GM12872 (cell line): Measurements from ENCODE around the gene FHIT.

Experiments
- CTCF ChIP-seq: IDR thresholded peaks from 3 replicates; pipeline ENCODE4 v1.5.1; 2011; ENCODE audit warnings: low read depth, mild to moderate bottlenecking, low read length, moderate library complexity; ENCODE audit not compliant: insufficient read depth

FHIT gene

GRCh38 chr3:60983906-60984305, 267.3 kb downstream of the FHIT start:
- no peak for TF ChIP-seq CTCF

GRCh38 chr3:60980342-60980692, 270.9 kb downstream of the FHIT start:
- TF ChIP-seq CTCF, result no peak

- TF ChIP-seq CTCF, result no peak
Observed at GRCh38 chr3:60979461-60980341, 271.6 kb downstream of the FHIT start.

- TF ChIP-seq CTCF, result no peak
Observed at GRCh38 chr3:60973321-60973720, 277.9 kb downstream of the FHIT start.

GRCh38 chr3:60972599-60972998, 278.7 kb downstream of the FHIT start:
- TF ChIP-seq CTCF, result no peak

- no peak for TF ChIP-seq CTCF
Observed at GRCh38 chr3:60970850-60971249, 280.4 kb downstream of the FHIT start.

- no peak for TF ChIP-seq CTCF
Observed at GRCh38 chr3:60967141-60967540, 284.1 kb downstream of the FHIT start.
